HEK293 (cell line): Measurements from ENCODE around the gene ARID3A.

Experiments used
- CTCF ChIA-PET: fragments of 350-600 bp; formaldehyde crosslinking; extraction: SDS; loops from one replicate; lab custom pipeline; 2021; ENCODE audit warnings: antibody characterized with exemption; lab: Yijun Ruan, JAX
- POLR2A ChIA-PET: fragments of 300-600 bp; formaldehyde crosslinking; extraction: SDS; loops from one replicate; lab custom pipeline; 2020; ENCODE audit warnings: antibody characterized with exemption, inconsistent platforms; lab: Yijun Ruan, JAX
- H3K27ac ChIP-seq: fragments of 200-500 bp; sonication (Bioruptor generic); 2 replicates; pipeline ENCODE4 v1.5.1; 2014; ENCODE audit warnings: low read depth, low read length, control low read depth, inconsistent platforms; ENCODE audit errors: extremely low read depth
- H3K36me3 ChIP-seq, 2 experiments: fragments of 200-500 bp in 1 of 2; sonication (Bioruptor generic) in 1 of 2; 1 replicate in 1 of 2; 2 replicates in 1 of 2; pipeline ENCODE4 v1.5.1; 2014 to 2017; ENCODE audit warnings: inconsistent platforms in 2 of 2, low read length in 2 of 2; ENCODE audit not compliant: control insufficient read depth in 2 of 2, insufficient read depth in 1 of 2
- H3K4me1 ChIP-seq: fragments of 200-500 bp; sonication (Bioruptor generic); 2 replicates; pipeline ENCODE4 v1.5.1; 2014; ENCODE audit warnings: mild to moderate bottlenecking, low read length, inconsistent platforms; ENCODE audit not compliant: control insufficient read depth, insufficient read depth
- H3K4me3 ChIP-seq: 2 replicates; pipeline ENCODE4 v1.5.1; 2011; ENCODE audit warnings: low read depth, mild to moderate bottlenecking, control low read depth, low read length, moderate library complexity
- H3K9me3 ChIP-seq: fragments of 200-500 bp; sonication (Bioruptor generic); 2 replicates; pipeline ENCODE4 v1.5.1; 2014; ENCODE audit warnings: low read depth, low read length, inconsistent platforms; ENCODE audit not compliant: control insufficient read depth, insufficient read depth
- BCL11A ChIP-seq: fragments of 450-650 bp; formaldehyde crosslinking; IDR thresholded peaks from 2 replicates; pipeline ENCODE4 v1.5.1; 2016; ENCODE audit warnings: low read depth, missing biosample characterization, missing genetic modification characterization
- GLIS1 ChIP-seq: fragments of 450-650 bp; formaldehyde crosslinking; IDR thresholded peaks from 2 replicates; pipeline ENCODE4 v1.5.1; 2016; ENCODE audit warnings: missing biosample characterization, missing genetic modification characterization
- IKZF3 ChIP-seq: fragments of 450-650 bp; IDR thresholded peaks from 2 replicates; pipeline ENCODE4 v1.5.0; 2018; ENCODE audit warnings: missing biosample characterization, mild to moderate bottlenecking, missing genetic modification characterization, moderate library complexity
- KLF7 ChIP-seq: fragments of 450-650 bp; formaldehyde crosslinking; IDR thresholded peaks from 2 replicates; pipeline ENCODE4 v1.5.1; 2016; ENCODE audit warnings: missing biosample characterization, missing genetic modification characterization, borderline replicate concordance
- MEIS1 ChIP-seq: sonication (generic); formaldehyde crosslinking; IDR thresholded peaks from 2 replicates; pipeline ENCODE4 v1.8.1; 2022; ENCODE audit warnings: missing genetic modification reagents, mild to moderate bottlenecking, borderline replicate concordance
- PRDM10 ChIP-seq: fragments of 450-650 bp; formaldehyde crosslinking; IDR thresholded peaks from 2 replicates; pipeline ENCODE4 v1.5.1; 2016; ENCODE audit warnings: missing biosample characterization, missing genetic modification characterization
- SCRT1 ChIP-seq: fragments of 450-650 bp; formaldehyde crosslinking; IDR thresholded peaks from 2 replicates; pipeline ENCODE4 v1.5.1; 2016; ENCODE audit warnings: missing biosample characterization, missing genetic modification characterization, borderline replicate concordance
- SCRT2 ChIP-seq: fragments of 450-650 bp; formaldehyde crosslinking; IDR thresholded peaks from 2 replicates; pipeline ENCODE4 v1.5.1; 2016; ENCODE audit warnings: missing biosample characterization, missing genetic modification characterization
- SP2 ChIP-seq: fragments of 450-650 bp; formaldehyde crosslinking; IDR thresholded peaks from 2 replicates; pipeline ENCODE4 v1.5.1; 2016; ENCODE audit warnings: missing biosample characterization, missing genetic modification characterization
- SP3 ChIP-seq: fragments of 450-650 bp; formaldehyde crosslinking; IDR thresholded peaks from 2 replicates; pipeline ENCODE4 v1.5.1; 2016; ENCODE audit warnings: missing biosample characterization, missing genetic modification characterization
- ZBTB6 ChIP-seq: fragments of 450-650 bp; formaldehyde crosslinking; IDR thresholded peaks from 2 replicates; pipeline ENCODE4 v1.5.1; 2017; ENCODE audit warnings: missing biosample characterization, missing genetic modification characterization
- ZBTB8A ChIP-seq: fragments of 450-650 bp; formaldehyde crosslinking; IDR thresholded peaks from 2 replicates; pipeline ENCODE4 v1.5.1; 2016; ENCODE audit warnings: missing biosample characterization, missing genetic modification characterization
- ZFP69B ChIP-seq: fragments of 450-650 bp; formaldehyde crosslinking; IDR thresholded peaks from 2 replicates; pipeline ENCODE4 v1.5.1; 2016; ENCODE audit warnings: missing biosample characterization, missing genetic modification characterization
- ZNF19 ChIP-seq: fragments of 450-650 bp; formaldehyde crosslinking; IDR thresholded peaks from 2 replicates; pipeline ENCODE4; 2016; ENCODE audit warnings: missing biosample characterization, missing genetic modification characterization, low read depth
- ZNF280D ChIP-seq: fragments of 450-650 bp; formaldehyde crosslinking; IDR thresholded peaks from 2 replicates; pipeline ENCODE4 v1.5.1; 2016; ENCODE audit warnings: missing biosample characterization, missing genetic modification characterization
- ZNF362 ChIP-seq: fragments of 450-650 bp; formaldehyde crosslinking; IDR thresholded peaks from 2 replicates; pipeline ENCODE4 v1.5.1; 2016; ENCODE audit warnings: missing biosample characterization, missing genetic modification characterization
- ZNF398 ChIP-seq: fragments of 450-650 bp; formaldehyde crosslinking; IDR thresholded peaks from 2 replicates; pipeline ENCODE4 v1.5.1; 2017; ENCODE audit warnings: missing biosample characterization, missing genetic modification characterization
- ZNF514 ChIP-seq: fragments of 450-650 bp; formaldehyde crosslinking; IDR thresholded peaks from 2 replicates; pipeline ENCODE4 v1.5.1; 2016; ENCODE audit warnings: missing biosample characterization, missing genetic modification characterization
- ZNF600 ChIP-seq: fragments of 450-650 bp; formaldehyde crosslinking; IDR thresholded peaks from 2 replicates; pipeline ENCODE4 v1.5.1; 2016; ENCODE audit warnings: missing biosample characterization, missing genetic modification characterization
- ZNF610 ChIP-seq: fragments of 450-650 bp; formaldehyde crosslinking; IDR thresholded peaks from 2 replicates; pipeline ENCODE4 v1.5.1; 2016; ENCODE audit warnings: missing biosample characterization, missing genetic modification characterization, borderline replicate concordance
- ZNF639 ChIP-seq: fragments of 450-650 bp; formaldehyde crosslinking; IDR thresholded peaks from 2 replicates; pipeline ENCODE4 v1.5.1; 2016; ENCODE audit warnings: missing biosample characterization, missing genetic modification characterization
- ZNF677 ChIP-seq: fragments of 450-650 bp; IDR thresholded peaks from 2 replicates; pipeline ENCODE4 v1.5.0; 2018; ENCODE audit warnings: missing biosample characterization, mild to moderate bottlenecking, missing genetic modification characterization, moderate library complexity
- ZNF747 ChIP-seq: fragments of 450-650 bp; formaldehyde crosslinking; IDR thresholded peaks from 2 replicates; pipeline ENCODE4 v1.5.1; 2016; ENCODE audit warnings: missing biosample characterization, missing genetic modification characterization

The ARID3A gene

GRCh38 chr19:1018932-1019615 lies 93.2 kb downstream of the ARID3A start:
- H3K27ac ChIP-seq = peak overlapping the region; percentile 25
- POLR2A ChIA-PET = interaction anchor here (1.1 to 1.2 kb wide), 3 partner anchors 21 to 85 kb away, joined by 3 to 4 read pairs (median 3); partner anchors contain the start of gene ABCA7
- H3K4me1 ChIP-seq = peaks cover 7% of the 10 kb centered on the region
- H3K36me3 ChIP-seq = peaks cover 0 to 37% of the 10 kb centered on the region in 2 experiments; a peak in 1 of 3 replicates
- H3K9me3 ChIP-seq = no peaks in the 10 kb centered on the region
- CTCF ChIA-PET = interaction anchor here (0.7 to 1.0 kb wide), 3 partner anchors 82 to 111 kb away, joined by 3 to 4 read pairs (median 3); no protein-coding TSS in a partner anchor
- H3K4me3 ChIP-seq = peak overlapping the region; percentile 86
- peak; percentile 54; the same call in 1 of the 2 replicates for TF ChIP-seq SCRT1 (tag by site-specific recombination)
- 0 out of 2 replicates have a peak, but pooled peaks have one; percentile 25 for TF ChIP-seq SCRT2 (tag by site-specific recombination)
- no peak for TF ChIP-seq ZNF677 (tag by site-specific recombination)
- peak; percentile 84 for TF ChIP-seq ZBTB6 (tag by site-specific recombination)
- TF ChIP-seq ZNF610 (tag by site-specific recombination) = no peak
- TF ChIP-seq ZNF514 = no peak
- TF ChIP-seq GLIS1 (tag by site-specific recombination) = peak; percentile 84
- peak; percentile 90 for TF ChIP-seq ZNF362 (tag by site-specific recombination)
- TF ChIP-seq ZFP69B (tag by site-specific recombination) = 0 out of 2 replicates have a peak, but pooled peaks have one; percentile 9
- no peak for TF ChIP-seq ZBTB8A (tag by site-specific recombination)
- TF ChIP-seq IKZF3 (tag by site-specific recombination) = peak; percentile 61; the same call in 1 of the 2 replicates
- peak; percentile 100 for TF ChIP-seq PRDM10 (tag by site-specific recombination)
- TF ChIP-seq SP2 = peak; percentile 64
- TF ChIP-seq ZNF747 (tag by site-specific recombination) = no peak
- peak; percentile 87 for TF ChIP-seq ZNF600
- TF ChIP-seq ZNF280D (tag by site-specific recombination) = no peak
- TF ChIP-seq MEIS1 (CRISPR knock-in tag) = no peak
- TF ChIP-seq ZNF639 (tag by site-specific recombination) = 0 out of 2 replicates have a peak, but pooled peaks have one; percentile 24
- TF ChIP-seq ZNF19 (tag by site-specific recombination) = no peak
- peak; percentile 68 for TF ChIP-seq ZNF398 (tag by site-specific recombination)
- no peak for TF ChIP-seq BCL11A
- peak; percentile 53 for TF ChIP-seq SP3 (tag by site-specific recombination)
- no peak for TF ChIP-seq KLF7
